Stimulated activated CD8-positive, alpha-beta memory T cell treated with anti-CD3 and anti-CD28 coated beads, Interleukin-7, amount 100 ng/mL, for 48 hours (primary cell): ENCODE data around the gene SPIRE1.

Experiments
- DNase-seq, 2 donors: peaks; one replicate each; pipeline ENCODE4 v3.0.0-alpha.2; 2020; ENCODE audit warnings: low read depth in 1 of 2; ENCODE audit errors: extremely low read depth in 1 of 2

Gene SPIRE1

GRCh38 chr18:12456441-12456840 is 201.5 kb downstream of the SPIRE1 start:
- no peak for DNase-seq

- DNase-seq, result no peak
These were observed 202.4 kb downstream of the SPIRE1 start for GRCh38 chr18:12455496-12455895.

GRCh38 chr18:12452784-12453183 is 205.1 kb downstream of the SPIRE1 start:
- DNase-seq, result no peak

- DNase-seq, result no peak
These were observed 206.5 kb downstream of the SPIRE1 start for GRCh38 chr18:12451428-12451827.

- DNase-seq, result no peak
These were observed 208.7 kb downstream of the SPIRE1 start for GRCh38 chr18:12449051-12449785.

- DNase-seq, result no peak
These were observed 212.4 kb downstream of the SPIRE1 start for GRCh38 chr18:12445554-12445953.

GRCh38 chr18:12443551-12443950 is 214.4 kb downstream of the SPIRE1 start:
- no peak for DNase-seq

GRCh38 chr18:12442946-12443345 is 215.0 kb downstream of the SPIRE1 start:
- no peak for DNase-seq

GRCh38 chr18:12441475-12442034 is 216.4 kb downstream of the SPIRE1 start:
- DNase-seq, result no peak

- no peak for DNase-seq
These were observed 219.7 kb downstream of the SPIRE1 start for GRCh38 chr18:12438257-12438656.

- DNase-seq, result no peak
These were observed 222.0 kb downstream of the SPIRE1 start for GRCh38 chr18:12435867-12436266.

GRCh38 chr18:12434541-12434929 is 223.4 kb downstream of the SPIRE1 start:
- DNase-seq, result no peak

GRCh38 chr18:12433829-12434540 is 223.9 kb downstream of the SPIRE1 start:
- DNase-seq, result no peak

- DNase-seq, result no peak
These were observed 225.0 kb downstream of the SPIRE1 start for GRCh38 chr18:12432881-12433280.

- DNase-seq, result no peak
These were observed 225.7 kb downstream of the SPIRE1 start for GRCh38 chr18:12432196-12432595.

GRCh38 chr18:12431561-12431960 is 226.3 kb downstream of the SPIRE1 start:
- no peak for DNase-seq

- no peak for DNase-seq
These were observed 227.5 kb downstream of the SPIRE1 start for GRCh38 chr18:12430137-12430990.

- no peak for DNase-seq
These were observed 228.4 kb downstream of the SPIRE1 start for GRCh38 chr18:12429556-12429955.

GRCh38 chr18:12428923-12429322 is 229.0 kb downstream of the SPIRE1 start:
- no peak for DNase-seq

GRCh38 chr18:12426924-12427323 is 231.0 kb downstream of the SPIRE1 start:
- no peak for DNase-seq

- DNase-seq, result no peak
These were observed 233.7 kb downstream of the SPIRE1 start for GRCh38 chr18:12424252-12424651.
